Measurements from ENCODE around the gene NGFR.

DNA sequence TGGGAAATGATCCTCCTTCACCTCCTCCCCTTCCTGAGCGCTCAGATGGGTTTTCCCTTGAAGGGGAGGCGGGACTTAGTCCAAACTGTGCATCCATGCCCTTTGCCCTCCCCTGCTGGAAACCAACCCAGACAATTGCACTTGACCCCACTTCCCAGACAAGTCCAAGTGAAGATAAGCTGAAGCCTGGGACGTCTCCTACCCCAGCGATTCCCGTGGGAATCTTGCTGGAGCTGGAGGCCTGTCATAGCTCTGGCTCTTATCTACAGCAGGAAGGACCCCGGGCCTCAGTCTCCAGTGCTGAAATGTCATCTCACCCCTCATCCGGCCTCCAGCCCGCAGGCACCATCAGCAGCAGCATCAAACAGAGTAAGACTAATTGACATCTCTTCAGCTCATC, 6.5 kb upstream of the NGFR start:
- TF ChIP-seq, protein P1, sequence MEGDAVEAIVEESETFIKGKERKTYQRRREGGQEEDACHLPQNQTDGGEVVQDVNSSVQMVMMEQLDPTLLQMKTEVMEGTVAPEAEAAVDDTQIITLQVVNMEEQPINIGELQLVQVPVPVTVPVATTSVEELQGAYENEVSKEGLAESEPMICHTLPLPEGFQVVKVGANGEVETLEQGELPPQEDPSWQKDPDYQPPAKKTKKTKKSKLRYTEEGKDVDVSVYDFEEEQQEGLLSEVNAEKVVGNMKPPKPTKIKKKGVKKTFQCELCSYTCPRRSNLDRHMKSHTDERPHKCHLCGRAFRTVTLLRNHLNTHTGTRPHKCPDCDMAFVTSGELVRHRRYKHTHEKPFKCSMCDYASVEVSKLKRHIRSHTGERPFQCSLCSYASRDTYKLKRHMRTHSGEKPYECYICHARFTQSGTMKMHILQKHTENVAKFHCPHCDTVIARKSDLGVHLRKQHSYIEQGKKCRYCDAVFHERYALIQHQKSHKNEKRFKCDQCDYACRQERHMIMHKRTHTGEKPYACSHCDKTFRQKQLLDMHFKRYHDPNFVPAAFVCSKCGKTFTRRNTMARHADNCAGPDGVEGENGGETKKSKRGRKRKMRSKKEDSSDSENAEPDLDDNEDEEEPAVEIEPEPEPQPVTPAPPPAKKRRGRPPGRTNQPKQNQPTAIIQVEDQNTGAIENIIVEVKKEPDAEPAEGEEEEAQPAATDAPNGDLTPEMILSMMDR (IDR thresholded peaks at IDR 0.05; ENCODE audit: low read length), result no peak
- TF ChIP-seq EZH2phosphoT487 (IDR thresholded peaks at IDR 0.05; ENCODE audit: low read length), result no peak
- no peak for TF ChIP-seq EZH2 (optimal IDR thresholded peaks at IDR 0.05; ENCODE audit: low read depth, low read length)
